ENCODE measurements around the gene TBX5. TPM values are rescaled to one million over a fixed set of nuclear protein-coding genes. Genes with fewer than 3 reads are reported as not detected.

The TBX5 gene
- polyA plus RNA-seq, 1 of the 3 experiments (the other 2 are of a cell fraction), result not detected

DNA sequence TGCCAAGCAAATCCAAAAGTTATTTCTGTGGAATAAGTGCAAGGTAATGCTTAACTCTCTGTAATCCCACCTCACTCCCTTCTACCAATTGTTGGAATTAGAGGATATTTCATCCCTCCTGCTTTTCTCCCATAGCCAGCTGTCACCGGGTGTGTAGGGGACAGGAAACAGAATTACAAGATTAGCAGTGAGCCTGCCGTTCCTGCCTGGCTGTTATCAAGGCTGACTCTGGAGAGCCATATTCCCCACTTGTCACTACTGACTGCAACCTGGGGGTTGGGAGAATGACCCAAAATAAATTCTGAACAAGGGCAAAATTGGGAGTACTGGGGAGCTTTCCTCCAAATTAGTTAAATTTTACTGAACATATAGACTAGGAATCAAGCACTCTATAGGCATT, 24.8 kb downstream of the TBX5 start:
- no peak overlapping the region for H3K4me3 ChIP-seq (ENCODE audit: low read depth in 2 of 2, low read length in 1 of 2)
- H3K4me1 ChIP-seq (ENCODE audit: control insufficient read depth in 1 of 2, insufficient read depth in 2 of 2, low read depth in 1 of 2, low read length in 1 of 2), result no peaks in the 10 kb centered on the region
- DNase-seq, result no peak
- H3K9me3 ChIP-seq, result no peaks in the 10 kb centered on the region
- TF ChIP-seq GATA2 (CRISPR knock-in tag; IDR thresholded peaks at IDR 0.05), result no peak
- TF ChIP-seq CHD2 (IDR thresholded peaks at IDR 0.05; ENCODE audit: low read length, partially characterized antibody), result no peak
- TF ChIP-seq, protein P1, sequence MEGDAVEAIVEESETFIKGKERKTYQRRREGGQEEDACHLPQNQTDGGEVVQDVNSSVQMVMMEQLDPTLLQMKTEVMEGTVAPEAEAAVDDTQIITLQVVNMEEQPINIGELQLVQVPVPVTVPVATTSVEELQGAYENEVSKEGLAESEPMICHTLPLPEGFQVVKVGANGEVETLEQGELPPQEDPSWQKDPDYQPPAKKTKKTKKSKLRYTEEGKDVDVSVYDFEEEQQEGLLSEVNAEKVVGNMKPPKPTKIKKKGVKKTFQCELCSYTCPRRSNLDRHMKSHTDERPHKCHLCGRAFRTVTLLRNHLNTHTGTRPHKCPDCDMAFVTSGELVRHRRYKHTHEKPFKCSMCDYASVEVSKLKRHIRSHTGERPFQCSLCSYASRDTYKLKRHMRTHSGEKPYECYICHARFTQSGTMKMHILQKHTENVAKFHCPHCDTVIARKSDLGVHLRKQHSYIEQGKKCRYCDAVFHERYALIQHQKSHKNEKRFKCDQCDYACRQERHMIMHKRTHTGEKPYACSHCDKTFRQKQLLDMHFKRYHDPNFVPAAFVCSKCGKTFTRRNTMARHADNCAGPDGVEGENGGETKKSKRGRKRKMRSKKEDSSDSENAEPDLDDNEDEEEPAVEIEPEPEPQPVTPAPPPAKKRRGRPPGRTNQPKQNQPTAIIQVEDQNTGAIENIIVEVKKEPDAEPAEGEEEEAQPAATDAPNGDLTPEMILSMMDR (IDR thresholded peaks at IDR 0.05), result no peak
- TF ChIP-seq NFIC (IDR thresholded peaks at IDR 0.05; ENCODE audit: borderline replicate concordance), result no peak
- TF ChIP-seq SMC3 (IDR thresholded peaks at IDR 0.05; ENCODE audit: low read depth, low read length), result no peak
- TF ChIP-seq FOXM1 (IDR thresholded peaks at IDR 0.05; ENCODE audit: low read depth), result no peak
- TF ChIP-seq RFX5 (IDR thresholded peaks at IDR 0.05; ENCODE audit: low read length), result no peak
- TF ChIP-seq POLR2AphosphoS5 (IDR thresholded peaks at IDR 0.05; ENCODE audit: low read depth, low read length), result no peak
- TF ChIP-seq YY1 (IDR thresholded peaks at IDR 0.05; ENCODE audit: low read depth), result no peak
- TF ChIP-seq TAF1 (IDR thresholded peaks at IDR 0.05; ENCODE audit: borderline replicate concordance, low read depth, low read length), result no peak
- TF ChIP-seq, protein P2, sequence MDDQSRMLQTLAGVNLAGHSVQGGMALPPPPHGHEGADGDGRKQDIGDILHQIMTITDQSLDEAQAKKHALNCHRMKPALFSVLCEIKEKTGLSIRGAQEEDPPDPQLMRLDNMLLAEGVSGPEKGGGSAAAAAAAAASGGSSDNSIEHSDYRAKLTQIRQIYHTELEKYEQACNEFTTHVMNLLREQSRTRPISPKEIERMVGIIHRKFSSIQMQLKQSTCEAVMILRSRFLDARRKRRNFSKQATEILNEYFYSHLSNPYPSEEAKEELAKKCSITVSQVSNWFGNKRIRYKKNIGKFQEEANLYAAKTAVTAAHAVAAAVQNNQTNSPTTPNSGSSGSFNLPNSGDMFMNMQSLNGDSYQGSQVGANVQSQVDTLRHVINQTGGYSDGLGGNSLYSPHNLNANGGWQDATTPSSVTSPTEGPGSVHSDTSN (IDR thresholded peaks at IDR 0.05), result no peak
- TF ChIP-seq, protein P3, sequence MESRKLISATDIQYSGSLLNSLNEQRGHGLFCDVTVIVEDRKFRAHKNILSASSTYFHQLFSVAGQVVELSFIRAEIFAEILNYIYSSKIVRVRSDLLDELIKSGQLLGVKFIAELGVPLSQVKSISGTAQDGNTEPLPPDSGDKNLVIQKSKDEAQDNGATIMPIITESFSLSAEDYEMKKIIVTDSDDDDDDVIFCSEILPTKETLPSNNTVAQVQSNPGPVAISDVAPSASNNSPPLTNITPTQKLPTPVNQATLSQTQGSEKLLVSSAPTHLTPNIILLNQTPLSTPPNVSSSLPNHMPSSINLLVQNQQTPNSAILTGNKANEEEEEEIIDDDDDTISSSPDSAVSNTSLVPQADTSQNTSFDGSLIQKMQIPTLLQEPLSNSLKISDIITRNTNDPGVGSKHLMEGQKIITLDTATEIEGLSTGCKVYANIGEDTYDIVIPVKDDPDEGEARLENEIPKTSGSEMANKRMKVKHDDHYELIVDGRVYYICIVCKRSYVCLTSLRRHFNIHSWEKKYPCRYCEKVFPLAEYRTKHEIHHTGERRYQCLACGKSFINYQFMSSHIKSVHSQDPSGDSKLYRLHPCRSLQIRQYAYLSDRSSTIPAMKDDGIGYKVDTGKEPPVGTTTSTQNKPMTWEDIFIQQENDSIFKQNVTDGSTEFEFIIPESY (IDR thresholded peaks at IDR 0.05; ENCODE audit: borderline replicate concordance, low read depth), result no peak
- TF ChIP-seq TCF12 (IDR thresholded peaks at IDR 0.05), result no peak
- ChIA-PET CTCF (interaction anchor here (0.6 to 1.0 kb wide), 2 partner anchors 16 to 66 kb away, joined by 3 read pairs; no protein-coding TSS in a partner anchor), POLR2A (no interaction called here)
- no peaks in the 10 kb centered on the region for H3K79me2 ChIP-seq (ENCODE audit: insufficient read depth)
- no peak overlapping the region for H3K27ac ChIP-seq (ENCODE audit: low read depth in 2 of 2, low read length in 1 of 2)
- no peak overlapping the region for H3K9ac ChIP-seq
- H3K27me3 ChIP-seq (ENCODE audit: insufficient read depth), result peaks cover 23% of the 10 kb centered on the region; the same call in 1 of the 2 replicates
- H2AFZ ChIP-seq (ENCODE audit: low read depth), result no peak overlapping the region
- H4K20me1 ChIP-seq (ENCODE audit: insufficient read depth), result no peaks in the 10 kb centered on the region
- H3K36me3 ChIP-seq (replicated peaks in 1 of 2; ENCODE audit: control insufficient read depth in 1 of 2, insufficient read depth in 2 of 2, low read length in 1 of 2), result no peaks in the 10 kb centered on the region
- H3K4me2 ChIP-seq, result no peak overlapping the region
- H3F3A ChIP-seq (replicated peaks; ENCODE audit: insufficient read depth), result no peaks in the 10 kb centered on the region
- 0% methylated on average over 2 of the region's 2 CpGs for WGBS (ENCODE audit: low lambda C conversion rate)
- no peaks in the 10 kb centered on the region for H3K9me2 ChIP-seq

DNA sequence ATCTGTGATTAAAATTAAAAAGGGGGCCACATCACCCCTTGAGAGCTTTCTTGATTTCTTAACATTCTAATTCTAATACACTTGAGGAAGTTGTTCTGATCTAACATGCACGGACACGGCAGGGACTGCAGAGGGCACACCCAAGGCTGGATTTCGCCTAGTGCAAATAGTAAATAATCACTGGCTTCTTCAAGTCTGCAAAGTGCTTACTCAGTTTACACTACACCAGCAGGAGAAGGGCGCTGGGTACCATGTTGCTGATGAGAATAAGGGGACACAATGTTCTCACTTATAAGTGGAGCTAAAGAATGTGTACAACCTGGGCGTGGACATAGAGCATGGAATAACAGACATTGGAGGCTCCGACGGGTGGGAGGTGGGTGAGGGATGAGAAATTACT, 34.2 kb downstream of the TBX5 start:
- Histone ChIP-seq H3F3A (replicated peaks; ENCODE audit: insufficient read depth) (no peaks in the 10 kb centered on the region), H3K4me1 (ENCODE audit: control insufficient read depth in 1 of 2, insufficient read depth in 2 of 2, low read depth in 1 of 2, low read length in 1 of 2) (no peaks in the 10 kb centered on the region), H3K9me2 (no peaks in the 10 kb centered on the region), H3K79me2 (ENCODE audit: insufficient read depth) (no peaks in the 10 kb centered on the region), H3K36me3 (replicated peaks in 1 of 2; ENCODE audit: control insufficient read depth in 1 of 2, insufficient read depth in 2 of 2, low read length in 1 of 2) (no peaks in the 10 kb centered on the region), H3K9me3 (no peaks in the 10 kb centered on the region), H3K27ac (ENCODE audit: low read depth in 2 of 2, low read length in 1 of 2) (no peak overlapping the region), H3K4me2 (no peak overlapping the region), H3K9ac (no peak overlapping the region), H4K20me1 (ENCODE audit: insufficient read depth) (no peaks in the 10 kb centered on the region), H3K27me3 (ENCODE audit: insufficient read depth) (no peaks in the 10 kb centered on the region; the same call in 1 of the 2 replicates), H3K4me3 (ENCODE audit: low read depth in 2 of 2, low read length in 1 of 2) (no peak overlapping the region), H2AFZ (ENCODE audit: low read depth) (no peak overlapping the region)
- TF ChIP-seq GABPA (IDR thresholded peaks at IDR 0.05; ENCODE audit: low read depth) (no peak), FOXJ3 (CRISPR knock-in tag; IDR thresholded peaks at IDR 0.05) (no peak)
- TF ChIP-seq, protein P4, sequence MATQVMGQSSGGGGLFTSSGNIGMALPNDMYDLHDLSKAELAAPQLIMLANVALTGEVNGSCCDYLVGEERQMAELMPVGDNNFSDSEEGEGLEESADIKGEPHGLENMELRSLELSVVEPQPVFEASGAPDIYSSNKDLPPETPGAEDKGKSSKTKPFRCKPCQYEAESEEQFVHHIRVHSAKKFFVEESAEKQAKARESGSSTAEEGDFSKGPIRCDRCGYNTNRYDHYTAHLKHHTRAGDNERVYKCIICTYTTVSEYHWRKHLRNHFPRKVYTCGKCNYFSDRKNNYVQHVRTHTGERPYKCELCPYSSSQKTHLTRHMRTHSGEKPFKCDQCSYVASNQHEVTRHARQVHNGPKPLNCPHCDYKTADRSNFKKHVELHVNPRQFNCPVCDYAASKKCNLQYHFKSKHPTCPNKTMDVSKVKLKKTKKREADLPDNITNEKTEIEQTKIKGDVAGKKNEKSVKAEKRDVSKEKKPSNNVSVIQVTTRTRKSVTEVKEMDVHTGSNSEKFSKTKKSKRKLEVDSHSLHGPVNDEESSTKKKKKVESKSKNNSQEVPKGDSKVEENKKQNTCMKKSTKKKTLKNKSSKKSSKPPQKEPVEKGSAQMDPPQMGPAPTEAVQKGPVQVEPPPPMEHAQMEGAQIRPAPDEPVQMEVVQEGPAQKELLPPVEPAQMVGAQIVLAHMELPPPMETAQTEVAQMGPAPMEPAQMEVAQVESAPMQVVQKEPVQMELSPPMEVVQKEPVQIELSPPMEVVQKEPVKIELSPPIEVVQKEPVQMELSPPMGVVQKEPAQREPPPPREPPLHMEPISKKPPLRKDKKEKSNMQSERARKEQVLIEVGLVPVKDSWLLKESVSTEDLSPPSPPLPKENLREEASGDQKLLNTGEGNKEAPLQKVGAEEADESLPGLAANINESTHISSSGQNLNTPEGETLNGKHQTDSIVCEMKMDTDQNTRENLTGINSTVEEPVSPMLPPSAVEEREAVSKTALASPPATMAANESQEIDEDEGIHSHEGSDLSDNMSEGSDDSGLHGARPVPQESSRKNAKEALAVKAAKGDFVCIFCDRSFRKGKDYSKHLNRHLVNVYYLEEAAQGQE (IDR thresholded peaks at IDR 0.05; ENCODE audit: low read depth, low read length), result no peak
- CTCF ChIA-PET, result interaction anchor here (1.2 kb wide), 1 partner anchor 137 kb away, joined by 3 read pairs; no protein-coding TSS in a partner anchor
- POLR2A ChIA-PET, result no interaction called here
- WGBS (ENCODE audit: low lambda C conversion rate), result 6% methylated on average over 7 of the region's 7 CpGs
- no peak for DNase-seq

All from SK-N-SH (cell line).